Head of caudate nucleus (tissue), 42 donors: ENCODE data around the gene MAML3.

Experiments
- DNase-seq, 42 donors: peaks; one replicate each; pipeline versions ENCODE4 v3.0.0 to v3.0.0-alpha.2; 2020 to 2021; ENCODE audit warnings: mixed read lengths in 7 of 42
- intact Hi-C: fragments of 100-400 bp; cut with DNase I; formaldehyde crosslinking; loops from one replicate; pipeline ENCODE4 v1.15.0; 2022

MAML3 gene

DNA sequence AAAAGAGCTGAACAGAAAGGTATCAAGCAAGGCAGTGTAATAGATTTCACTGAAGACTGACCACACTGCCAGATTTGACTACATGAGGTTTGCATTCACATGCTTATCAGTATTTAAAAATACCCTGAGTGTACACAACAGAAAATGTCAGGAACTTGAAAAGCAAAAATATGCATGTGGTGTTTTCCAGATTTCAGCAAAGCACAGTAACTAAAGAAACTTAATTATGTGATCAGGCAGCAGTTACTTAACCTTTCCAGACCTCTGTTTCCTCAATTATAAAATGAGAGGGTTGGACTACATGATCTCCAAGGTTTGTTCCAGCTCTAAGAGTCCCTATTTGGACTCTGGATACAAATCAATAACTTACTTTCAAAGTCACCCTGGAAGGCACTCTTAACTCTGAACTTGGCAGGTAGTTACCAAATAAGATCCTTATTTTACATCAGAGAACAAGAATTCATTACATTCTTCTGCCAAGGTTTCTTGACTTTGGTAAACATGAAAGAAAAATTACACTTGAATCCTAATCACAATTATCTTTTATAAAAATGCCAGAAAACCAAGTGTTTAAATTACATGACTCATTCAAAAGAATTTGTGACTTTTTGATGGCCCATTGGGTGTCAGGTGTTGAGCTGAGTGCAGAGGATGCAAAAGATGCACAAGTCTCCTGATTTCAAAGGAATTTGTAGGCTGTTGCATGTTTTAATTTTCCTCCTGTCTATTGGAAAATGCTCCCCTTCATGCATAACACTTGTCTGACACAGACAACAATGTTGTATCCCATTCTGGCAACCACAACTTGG, 246.8 kb downstream of the MAML3 start:
- no peak for DNase-seq
- intact Hi-C loops = no loop called here

GRCh38 chr4:139905489-139905888, 248.5 kb downstream of the MAML3 start:
- no peak for DNase-seq
- intact Hi-C loops = no loop called here

- no peak for DNase-seq
- intact Hi-C loops = no loop called here
Measured at GRCh38 chr4:139904406-139904805, 249.6 kb downstream of the MAML3 start.

- DNase-seq = no peak
- intact Hi-C loops = no loop called here
Measured at GRCh38 chr4:139903845-139904244, 250.1 kb downstream of the MAML3 start.

- DNase-seq = peak in 14 of 42 donors; percentile 14 to 54 (median 28)
- intact Hi-C loops = no loop called here
Measured at GRCh38 chr4:139902321-139903320, 251.4 kb downstream of the MAML3 start.

- DNase-seq = peak in 2 of 42 donors; percentile 15 to 20
- intact Hi-C loops = no loop called here
Measured at GRCh38 chr4:139901531-139902320, 252.3 kb downstream of the MAML3 start.

GRCh38 chr4:139900964-139901376, 253.0 kb downstream of the MAML3 start:
- DNase-seq = peak in 4 of 42 donors; percentile 22 to 52 (median 38)
- intact Hi-C loops = no loop called here

DNA sequence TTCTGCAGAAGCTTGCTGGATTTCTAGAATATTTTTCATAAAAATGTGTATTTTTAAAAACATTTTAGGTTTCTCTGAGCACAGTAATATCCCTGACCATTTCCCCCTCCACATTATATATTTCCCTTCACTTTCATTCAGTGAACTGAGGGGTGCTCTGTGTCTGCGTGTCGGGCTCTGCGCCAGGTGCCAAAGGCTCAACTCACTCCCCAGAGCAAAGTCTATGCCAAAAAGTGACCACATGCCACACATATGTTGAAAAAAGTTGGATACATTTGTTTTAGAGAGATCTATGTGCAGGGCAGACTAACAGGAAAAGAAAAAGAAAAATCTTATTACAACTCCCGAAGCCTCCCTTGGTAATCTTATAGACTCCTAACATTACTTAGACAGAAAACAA, 254.6 kb downstream of the MAML3 start:
- no peak for DNase-seq
- intact Hi-C loops = no loop called here

GRCh38 chr4:139898293-139898692, 255.7 kb downstream of the MAML3 start:
- DNase-seq = no peak
- intact Hi-C loops = no loop called here

GRCh38 chr4:139896091-139896604, 257.8 kb downstream of the MAML3 start:
- no peak for DNase-seq
- intact Hi-C loops = no loop called here

DNA sequence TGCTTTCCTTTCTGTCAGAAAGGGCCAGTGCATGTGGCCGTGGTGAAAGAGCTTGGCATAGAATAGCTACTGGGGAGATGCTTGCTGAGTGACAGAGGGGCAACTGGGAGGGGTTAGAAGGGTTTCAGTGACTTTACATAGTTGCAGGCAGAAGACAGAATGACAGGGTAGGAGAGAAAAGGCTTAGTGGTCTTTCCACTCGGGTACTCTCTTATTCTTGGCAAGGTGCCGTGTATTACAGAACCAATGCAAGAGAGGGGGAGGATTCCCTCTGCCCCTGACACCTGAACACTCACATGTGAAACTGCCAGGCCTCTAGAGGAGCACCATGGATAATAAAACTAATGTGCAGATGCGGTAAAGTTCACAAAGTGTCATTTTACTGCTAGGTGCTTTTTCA, 260.2 kb downstream of the MAML3 start:
- intact Hi-C loops = no loop called here

DNA sequence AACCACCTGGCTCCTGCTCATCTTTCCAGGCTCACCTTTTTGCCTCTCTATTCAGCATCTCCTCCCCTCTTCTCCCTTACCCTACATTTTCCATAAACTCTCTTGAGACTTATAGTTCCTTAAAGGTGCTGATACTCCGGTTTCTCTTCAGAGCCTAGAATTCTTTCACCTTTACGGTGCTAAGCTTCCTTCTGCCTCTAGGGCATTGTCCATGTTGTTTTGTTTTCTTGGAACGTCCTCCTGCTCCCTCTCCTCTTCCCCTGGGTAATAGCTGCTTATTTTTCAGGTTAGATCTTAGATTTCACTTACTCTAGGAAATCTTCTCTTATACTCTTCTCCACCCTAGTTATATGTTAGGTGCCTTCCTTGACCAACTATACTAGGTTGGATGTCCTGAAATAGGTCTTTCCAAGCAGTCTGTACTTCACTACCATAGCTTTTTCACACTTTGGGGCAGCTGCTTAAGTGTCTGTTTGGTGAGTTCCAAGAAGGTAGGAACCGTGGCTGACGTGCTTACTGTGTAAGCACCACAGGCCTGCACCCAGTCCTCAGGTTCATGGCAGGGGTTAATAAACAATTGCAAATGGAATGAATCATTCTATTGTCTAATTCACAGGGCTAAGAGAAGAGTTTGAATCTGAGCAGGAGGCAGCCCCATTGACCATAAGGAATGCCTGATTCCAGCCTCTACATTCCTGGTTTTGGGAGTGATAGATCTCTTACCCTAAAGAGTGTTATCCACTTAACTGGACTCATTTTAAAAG, 260.8 kb downstream of the MAML3 start:
- DNase-seq = no peak
- intact Hi-C loops = no loop called here

More for the DNA sequence above, 260.2 kb downstream of the MAML3 start:
- no peak for DNase-seq

- intact Hi-C loops = no loop called here
- DNase-seq = no peak
Measured at GRCh38 chr4:139890816-139891215, 263.2 kb downstream of the MAML3 start.

DNA sequence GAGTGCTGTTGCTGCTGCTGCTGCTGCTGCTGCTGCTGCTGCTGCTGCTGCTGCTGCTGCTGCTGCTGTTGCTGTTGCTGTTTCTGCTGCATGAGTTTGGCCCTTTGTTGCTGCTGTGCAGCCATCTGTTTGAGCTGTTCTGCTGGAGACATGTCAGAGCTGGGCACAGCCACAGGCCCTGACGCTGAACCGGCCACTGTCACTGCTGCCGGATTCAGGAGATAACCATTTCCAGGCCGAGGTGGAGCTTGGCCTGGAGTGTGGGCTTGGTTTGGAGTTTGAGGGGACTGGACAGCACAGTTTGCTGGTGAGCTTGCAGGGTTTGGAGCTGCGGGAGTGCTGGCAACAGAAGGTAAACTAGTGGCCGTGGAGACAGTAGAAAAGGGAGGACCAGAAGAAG, 264.1 kb downstream of the MAML3 start:
- intact Hi-C loops = no loop called here
- DNase-seq = no peak

DNA sequence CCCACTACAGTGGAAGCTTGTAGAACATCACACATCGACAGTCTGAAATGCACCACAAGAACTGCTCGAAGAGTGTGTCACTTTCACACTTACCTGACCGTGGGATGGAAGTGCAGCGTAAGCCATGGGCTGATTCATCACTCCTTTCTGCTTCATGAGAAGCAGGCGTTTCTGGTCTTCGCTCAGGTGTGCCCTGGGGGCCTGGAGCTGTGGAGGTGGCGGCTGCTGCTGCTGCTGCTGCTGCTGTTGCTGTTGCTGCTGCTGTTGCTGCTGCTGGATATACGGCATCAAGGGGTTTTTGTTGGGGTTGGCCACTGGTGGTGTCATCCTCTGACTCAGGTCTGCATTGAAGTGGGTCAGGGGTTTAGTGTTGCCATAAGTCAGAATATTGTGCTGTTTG, 264.7 kb downstream of the MAML3 start:
- intact Hi-C loops = no loop called here
- peak in 12 of 42 donors; percentile 6 to 49 (median 20) for DNase-seq

GRCh38 chr4:139887962-139888735, 265.8 kb downstream of the MAML3 start:
- no peak for DNase-seq
- intact Hi-C loops = no loop called here

GRCh38 chr4:139887376-139887802, 266.6 kb downstream of the MAML3 start:
- DNase-seq = no peak
- intact Hi-C loops = no loop called here
